ENCODE results near the gene HS3ST5. TPM values are rescaled to one million over a fixed set of nuclear protein-coding genes. Genes with fewer than 3 reads are reported as not detected.

HS3ST5 gene
- total RNA-seq, 2 donors from 2014 or later, result not detected

DNA sequence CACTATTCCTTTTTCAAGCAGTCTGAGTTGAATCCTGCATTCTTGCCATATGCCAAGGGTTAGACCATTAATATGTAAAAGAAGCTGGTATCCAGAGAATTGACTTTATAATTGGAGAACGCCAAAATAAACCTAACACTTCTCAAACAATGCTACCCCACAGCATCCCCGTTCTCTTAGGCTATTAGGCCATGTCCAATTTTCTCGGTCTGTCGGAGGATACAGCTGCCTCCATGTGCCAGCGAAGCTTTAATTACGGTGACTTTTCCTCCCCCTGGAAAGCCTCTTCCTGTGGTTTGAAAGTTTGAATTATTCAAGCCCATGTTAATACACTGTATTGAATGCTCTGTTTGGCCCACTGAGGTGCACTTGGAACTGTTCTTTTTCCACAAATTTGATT is 60.5 kb downstream of the HS3ST5 start:
- DNase-seq (ENCODE audit: low spot score) (no peak), ATAC-seq (ENCODE audit: insufficient number of reproducible peaks, low FRiP score, low read depth) (no peak)
- Histone ChIP-seq H3K9me3 (no peaks in the 10 kb centered on the region), H3K36me3 (no peaks in the 10 kb centered on the region), H3K27me3 (replicated peaks; ENCODE audit: insufficient read depth) (no peaks in the 10 kb centered on the region), H3K4me1 (ENCODE audit: control insufficient read depth in 1 of 2, low read depth in 2 of 2) (no peaks in the 10 kb centered on the region), H3K4me3 (no peak overlapping the region), H3K27ac (no peak overlapping the region)
- TF ChIP-seq, protein P1, sequence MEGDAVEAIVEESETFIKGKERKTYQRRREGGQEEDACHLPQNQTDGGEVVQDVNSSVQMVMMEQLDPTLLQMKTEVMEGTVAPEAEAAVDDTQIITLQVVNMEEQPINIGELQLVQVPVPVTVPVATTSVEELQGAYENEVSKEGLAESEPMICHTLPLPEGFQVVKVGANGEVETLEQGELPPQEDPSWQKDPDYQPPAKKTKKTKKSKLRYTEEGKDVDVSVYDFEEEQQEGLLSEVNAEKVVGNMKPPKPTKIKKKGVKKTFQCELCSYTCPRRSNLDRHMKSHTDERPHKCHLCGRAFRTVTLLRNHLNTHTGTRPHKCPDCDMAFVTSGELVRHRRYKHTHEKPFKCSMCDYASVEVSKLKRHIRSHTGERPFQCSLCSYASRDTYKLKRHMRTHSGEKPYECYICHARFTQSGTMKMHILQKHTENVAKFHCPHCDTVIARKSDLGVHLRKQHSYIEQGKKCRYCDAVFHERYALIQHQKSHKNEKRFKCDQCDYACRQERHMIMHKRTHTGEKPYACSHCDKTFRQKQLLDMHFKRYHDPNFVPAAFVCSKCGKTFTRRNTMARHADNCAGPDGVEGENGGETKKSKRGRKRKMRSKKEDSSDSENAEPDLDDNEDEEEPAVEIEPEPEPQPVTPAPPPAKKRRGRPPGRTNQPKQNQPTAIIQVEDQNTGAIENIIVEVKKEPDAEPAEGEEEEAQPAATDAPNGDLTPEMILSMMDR (IDR thresholded peaks at IDR 0.05), result no peak

DNA sequence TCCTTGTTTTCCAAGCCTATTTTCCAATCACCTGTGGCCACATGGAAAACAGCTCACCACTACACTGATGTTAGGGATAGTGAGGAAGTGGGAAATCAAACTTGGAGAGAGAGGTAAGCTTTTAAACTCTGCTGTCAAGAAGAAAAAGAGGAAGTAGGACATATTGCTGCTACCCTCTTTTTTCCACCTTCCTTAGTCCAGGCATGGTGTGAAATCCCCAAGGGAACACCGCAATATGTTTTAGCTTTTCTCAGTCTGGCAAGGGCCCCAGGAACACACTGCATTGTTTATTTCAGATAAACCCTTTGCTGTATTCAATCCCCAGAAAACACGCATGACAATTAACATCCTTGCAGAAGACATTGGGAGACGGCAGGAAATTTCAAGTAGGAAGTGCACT is 61.3 kb downstream of the HS3ST5 start:
- no peak overlapping the region for H3K27ac ChIP-seq
- ATAC-seq (ENCODE audit: insufficient number of reproducible peaks, low FRiP score, low read depth), result no peak
- no peaks in the 10 kb centered on the region for H3K36me3 ChIP-seq
- TF ChIP-seq, protein P1 (IDR thresholded peaks at IDR 0.05), result no peak
- H3K27me3 ChIP-seq (replicated peaks; ENCODE audit: insufficient read depth), result no peaks in the 10 kb centered on the region
- no peak overlapping the region for H3K4me3 ChIP-seq
- no peak for DNase-seq (ENCODE audit: low spot score)
- no peaks in the 10 kb centered on the region for H3K9me3 ChIP-seq
- H3K4me1 ChIP-seq (ENCODE audit: control insufficient read depth in 1 of 2, low read depth in 2 of 2), result no peaks in the 10 kb centered on the region

- no peak for ATAC-seq (ENCODE audit: insufficient number of reproducible peaks, low FRiP score, low read depth)
- TF ChIP-seq, protein P1 (IDR thresholded peaks at IDR 0.05), result no peak
Observed at GRCh38 chr6:114280239-114280982, 62.4 kb downstream of the HS3ST5 start.

GRCh38 chr6:114277220-114277619 is 65.6 kb downstream of the HS3ST5 start:
- Histone ChIP-seq H3K4me1 (ENCODE audit: control insufficient read depth in 1 of 2, low read depth in 2 of 2) (no peaks in the 10 kb centered on the region), H3K27ac (no peak overlapping the region), H3K36me3 (no peaks in the 10 kb centered on the region), H3K9me3 (no peaks in the 10 kb centered on the region), H3K27me3 (replicated peaks; ENCODE audit: insufficient read depth) (no peaks in the 10 kb centered on the region), H3K4me3 (no peak overlapping the region)
- DNase-seq (ENCODE audit: low spot score) (no peak), ATAC-seq (ENCODE audit: insufficient number of reproducible peaks, low FRiP score, low read depth) (no peak)
- TF ChIP-seq, protein P1 (IDR thresholded peaks at IDR 0.05), result no peak

More at GRCh38 chr6:114280239-114280982, 62.4 kb downstream of the HS3ST5 start:
- H3K4me1 ChIP-seq (ENCODE audit: control insufficient read depth in 1 of 2, low read depth in 2 of 2), result no peaks in the 10 kb centered on the region
- H3K27me3 ChIP-seq (replicated peaks; ENCODE audit: insufficient read depth), result no peaks in the 10 kb centered on the region
- H3K9me3 ChIP-seq, result no peaks in the 10 kb centered on the region
- no peak overlapping the region for H3K27ac ChIP-seq
- no peak for DNase-seq (ENCODE audit: low spot score)
- H3K36me3 ChIP-seq, result no peaks in the 10 kb centered on the region
- no peak overlapping the region for H3K4me3 ChIP-seq

GRCh38 chr6:114276783-114277182 is 66.0 kb downstream of the HS3ST5 start:
- Histone ChIP-seq H3K36me3 (no peaks in the 10 kb centered on the region), H3K27me3 (replicated peaks; ENCODE audit: insufficient read depth) (no peaks in the 10 kb centered on the region), H3K4me3 (no peak overlapping the region), H3K4me1 (ENCODE audit: control insufficient read depth in 1 of 2, low read depth in 2 of 2) (no peaks in the 10 kb centered on the region), H3K9me3 (no peaks in the 10 kb centered on the region), H3K27ac (no peak overlapping the region)
- TF ChIP-seq, protein P1 (IDR thresholded peaks at IDR 0.05), result no peak
- DNase-seq (ENCODE audit: low spot score), result no peak
- ATAC-seq (ENCODE audit: insufficient number of reproducible peaks, low FRiP score, low read depth), result no peak

Data from thoracic aorta (tissue), 2 donors.